GM19372 (cell line): Measurements from ENCODE around the gene GYPC.
"Not testable (repeated sequence)": the region's sequence is repeated elsewhere in the genome, so short reads cannot be mapped to it uniquely, and the experiment has no call there.

Experiments
- ATAC-seq: cut with Tn5 transposase; IDR thresholded peaks from one replicate; pipeline ENCODE4 v1.9.1; 2021; ENCODE audit warnings: mild to moderate bottlenecking, low read depth, moderate library complexity; ENCODE audit not compliant: unreplicated experiment

The GYPC gene

GRCh38 chr2:126692934-126693592 lies 37.1 kb downstream of the GYPC start:
- not testable (repeated sequence) for ATAC-seq

GRCh38 chr2:126696644-126697520 lies 40.9 kb downstream of the GYPC start:
- no peak for ATAC-seq

GRCh38 chr2:126698376-126698775 lies 42.4 kb downstream of the GYPC start:
- no peak for ATAC-seq

- no peak for ATAC-seq
Observed at GRCh38 chr2:126699018-126699417, 43.1 kb downstream of the GYPC start.

GRCh38 chr2:126699716-126700581 lies 44.0 kb downstream of the GYPC start:
- no peak for ATAC-seq

- no peak for ATAC-seq
Observed at GRCh38 chr2:126700677-126701076, 44.7 kb downstream of the GYPC start.

- ATAC-seq: no peak
Observed at GRCh38 chr2:126703311-126703710, 47.4 kb downstream of the GYPC start.

GRCh38 chr2:126704434-126705160 lies 48.6 kb downstream of the GYPC start:
- no peak for ATAC-seq

- no peak for ATAC-seq
Observed at GRCh38 chr2:126707191-126707590, 51.2 kb downstream of the GYPC start.

GRCh38 chr2:126707941-126708340 lies 52.0 kb downstream of the GYPC start:
- ATAC-seq: no peak

- no peak for ATAC-seq
Observed at GRCh38 chr2:126714191-126714965, 58.4 kb downstream of the GYPC start.

GRCh38 chr2:126715111-126715510 lies 59.2 kb downstream of the GYPC start:
- ATAC-seq: no peak

GRCh38 chr2:126715576-126716406 lies 59.8 kb downstream of the GYPC start:
- no peak for ATAC-seq

GRCh38 chr2:126717277-126717676 lies 61.3 kb downstream of the GYPC start:
- ATAC-seq: not testable (repeated sequence)

- ATAC-seq: no peak
Observed at GRCh38 chr2:126717928-126718327, 62.0 kb downstream of the GYPC start.

GRCh38 chr2:126719191-126719832 lies 63.4 kb downstream of the GYPC start:
- ATAC-seq: no peak

GRCh38 chr2:126719833-126720351 lies 63.9 kb downstream of the GYPC start:
- ATAC-seq: no peak

- no peak for ATAC-seq
Observed at GRCh38 chr2:126720638-126721037, 64.7 kb downstream of the GYPC start.
